ENCODE data around the gene OSTC. TPM values are rescaled to one million over a fixed set of nuclear protein-coding genes. Genes with fewer than 3 reads are reported as not detected.

The OSTC gene
- total and polyA plus RNA-seq, 2 of the 13 experiments (the other 11 are each of a cell fraction or from before 2014, with no cell fraction given) = 208 to 380 TPM

DNA sequence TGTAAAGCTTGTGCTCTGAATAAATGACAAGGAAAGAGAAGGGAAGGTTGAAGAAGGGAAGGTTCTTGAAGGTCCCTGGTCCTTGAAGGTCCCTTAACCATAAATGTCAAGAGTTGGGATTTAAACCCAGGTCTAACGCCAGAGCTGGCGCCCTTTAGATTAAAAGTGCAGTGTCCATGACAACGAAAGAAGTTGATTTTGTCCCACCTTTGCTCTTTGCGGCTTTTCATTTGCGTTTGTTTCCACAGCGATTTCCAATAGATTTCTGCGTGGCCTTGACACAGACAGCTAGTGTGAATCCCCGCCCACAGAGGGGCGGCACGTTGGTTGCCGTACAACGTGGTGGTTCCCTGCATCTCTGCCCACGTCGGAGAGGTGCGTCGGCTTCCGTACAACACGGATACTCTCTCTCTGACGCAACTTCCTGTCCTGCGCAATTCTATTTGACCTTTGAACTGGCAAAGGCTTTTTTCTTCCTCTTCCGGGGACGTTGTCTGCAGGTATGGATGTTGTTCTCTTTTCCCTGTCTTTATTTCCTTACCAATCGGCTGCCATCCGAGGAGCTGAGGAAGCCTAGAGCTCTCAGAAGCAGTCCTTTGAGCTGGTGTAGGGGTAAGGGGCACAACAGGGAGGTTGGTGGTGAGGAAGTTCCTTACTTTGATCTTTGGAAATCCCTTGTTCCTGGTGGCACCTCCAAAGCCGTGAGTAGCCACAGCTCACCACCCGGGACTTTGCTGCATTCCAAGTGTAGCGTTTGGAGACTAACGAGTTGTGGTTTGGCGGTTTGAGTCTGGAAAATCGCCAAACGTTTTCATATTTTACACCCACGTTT lies 30.1 kb upstream of the OSTC start, which contains the start of gene RPL34 (continued):
- TF ChIP-seq CREBL2 (CRISPR knock-in tag; IDR thresholded peaks at IDR 0.05; ENCODE audit: borderline replicate concordance) (no peak), KLF12 (CRISPR knock-in tag; IDR thresholded peaks at IDR 0.05; ENCODE audit: borderline replicate concordance) (0 out of 2 replicates have a peak, but pooled peaks have one; percentile 30), TCF7 (IDR thresholded peaks at IDR 0.05; ENCODE audit: low read depth) (no peak), ZNF503 (CRISPR knock-in tag; IDR thresholded peaks at IDR 0.05) (no peak), ZBTB14 (CRISPR knock-in tag; IDR thresholded peaks at IDR 0.05) (no peak), ZBTB3 (CRISPR knock-in tag; IDR thresholded peaks at IDR 0.05; ENCODE audit: borderline replicate concordance, low read depth) (no peak), ZNF230 (CRISPR knock-in tag; IDR thresholded peaks at IDR 0.05) (no peak), ZBTB38 (CRISPR knock-in tag; IDR thresholded peaks at IDR 0.05) (no peak), TRIM24 (CRISPR knock-in tag; IDR thresholded peaks at IDR 0.05) (no peak), NCOA1 (CRISPR knock-in tag; IDR thresholded peaks at IDR 0.05) (peak; percentile 84; the same call in 1 of the 2 replicates), FOXK2 (IDR thresholded peaks at IDR 0.05) (peak; percentile 68; the same call in 1 of the 2 replicates), WIZ (CRISPR knock-in tag; IDR thresholded peaks at IDR 0.05) (no peak), ZC3H4 (CRISPR knock-in tag; IDR thresholded peaks at IDR 0.05; ENCODE audit: borderline replicate concordance) (no peak), SIN3B (IDR thresholded peaks at IDR 0.05; ENCODE audit: low read length) (no peak), SETDB1 (CRISPR knock-in tag; IDR thresholded peaks at IDR 0.05; ENCODE audit: borderline replicate concordance) (no peak), PBX3 (CRISPR knock-in tag; IDR thresholded peaks at IDR 0.05; ENCODE audit: borderline replicate concordance) (no peak)
- TF ChIP-seq, protein P1, sequence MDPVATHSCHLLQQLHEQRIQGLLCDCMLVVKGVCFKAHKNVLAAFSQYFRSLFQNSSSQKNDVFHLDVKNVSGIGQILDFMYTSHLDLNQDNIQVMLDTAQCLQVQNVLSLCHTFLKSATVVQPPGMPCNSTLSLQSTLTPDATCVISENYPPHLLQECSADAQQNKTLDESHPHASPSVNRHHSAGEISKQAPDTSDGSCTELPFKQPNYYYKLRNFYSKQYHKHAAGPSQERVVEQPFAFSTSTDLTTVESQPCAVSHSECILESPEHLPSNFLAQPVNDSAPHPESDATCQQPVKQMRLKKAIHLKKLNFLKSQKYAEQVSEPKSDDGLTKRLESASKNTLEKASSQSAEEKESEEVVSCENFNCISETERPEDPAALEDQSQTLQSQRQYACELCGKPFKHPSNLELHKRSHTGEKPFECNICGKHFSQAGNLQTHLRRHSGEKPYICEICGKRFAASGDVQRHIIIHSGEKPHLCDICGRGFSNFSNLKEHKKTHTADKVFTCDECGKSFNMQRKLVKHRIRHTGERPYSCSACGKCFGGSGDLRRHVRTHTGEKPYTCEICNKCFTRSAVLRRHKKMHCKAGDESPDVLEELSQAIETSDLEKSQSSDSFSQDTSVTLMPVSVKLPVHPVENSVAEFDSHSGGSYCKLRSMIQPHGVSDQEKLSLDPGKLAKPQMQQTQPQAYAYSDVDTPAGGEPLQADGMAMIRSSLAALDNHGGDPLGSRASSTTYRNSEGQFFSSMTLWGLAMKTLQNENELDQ (CRISPR knock-in tag; IDR thresholded peaks at IDR 0.05; ENCODE audit: borderline replicate concordance) = no peak
- TF ChIP-seq, protein P2, sequence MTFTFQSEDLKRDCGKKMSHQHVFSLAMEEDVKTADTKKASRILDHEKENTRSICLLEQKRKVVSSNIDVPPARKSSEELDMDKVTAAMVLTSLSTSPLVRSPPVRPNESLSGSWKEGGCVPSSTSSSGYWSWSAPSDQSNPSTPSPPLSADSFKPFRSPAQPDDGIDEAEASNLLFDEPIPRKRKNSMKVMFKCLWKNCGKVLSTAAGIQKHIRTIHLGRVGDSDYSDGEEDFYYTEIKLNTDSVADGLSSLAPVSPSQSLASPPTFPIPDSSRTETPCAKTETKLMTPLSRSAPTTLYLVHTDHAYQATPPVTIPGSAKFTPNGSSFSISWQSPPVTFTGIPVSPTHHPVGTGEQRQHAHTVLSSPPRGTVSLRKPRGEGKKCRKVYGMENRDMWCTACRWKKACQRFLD (CRISPR knock-in tag; IDR thresholded peaks at IDR 0.05; ENCODE audit: borderline replicate concordance) = 0 out of 2 replicates have a peak, but pooled peaks have one; percentile 63
- TF ChIP-seq, protein P3, sequence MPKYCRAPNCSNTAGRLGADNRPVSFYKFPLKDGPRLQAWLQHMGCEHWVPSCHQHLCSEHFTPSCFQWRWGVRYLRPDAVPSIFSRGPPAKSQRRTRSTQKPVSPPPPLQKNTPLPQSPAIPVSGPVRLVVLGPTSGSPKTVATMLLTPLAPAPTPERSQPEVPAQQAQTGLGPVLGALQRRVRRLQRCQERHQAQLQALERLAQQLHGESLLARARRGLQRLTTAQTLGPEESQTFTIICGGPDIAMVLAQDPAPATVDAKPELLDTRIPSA (CRISPR knock-in tag; IDR thresholded peaks at IDR 0.05; ENCODE audit: borderline replicate concordance) = no peak

All from HepG2 (cell line).